Measurements from ENCODE around the gene SKOR1. TPM values are rescaled to one million over a fixed set of nuclear protein-coding genes. Genes with fewer than 3 reads are reported as not detected.

The SKOR1 gene
- total RNA-seq, 1 donor from 2014 or later = under 0.01 TPM

- TF ChIP-seq CTCF (IDR thresholded peaks at IDR 0.05; ENCODE audit: insufficient read depth, low read length, severe bottlenecking) = no peak
- DNase-seq (ENCODE audit: low read depth) (no peak), FAIRE-seq (no peak)
- H3K4me3 ChIP-seq (ENCODE audit: low read depth, low read length) = no peak overlapping the region
- peaks cover 80% of the 10 kb centered on the region for H3K27me3 ChIP-seq (ENCODE audit: control insufficient read depth, insufficient read depth, low read length)
- no peaks in the 10 kb centered on the region for H3K36me3 ChIP-seq (ENCODE audit: control insufficient read depth, insufficient read depth, low read length)
Measured at GRCh38 chr15:67823314-67824196, 1.8 kb upstream of the SKOR1 start.

- Histone ChIP-seq H3K4me3 (ENCODE audit: low read depth, low read length) (no peak overlapping the region), H3K27me3 (ENCODE audit: control insufficient read depth, insufficient read depth, low read length) (peaks cover 81% of the 10 kb centered on the region), H3K36me3 (ENCODE audit: control insufficient read depth, insufficient read depth, low read length) (no peaks in the 10 kb centered on the region)
- FAIRE-seq (no peak), DNase-seq (ENCODE audit: low read depth) (no peak)
- TF ChIP-seq CTCF (IDR thresholded peaks at IDR 0.05; ENCODE audit: insufficient read depth, low read length, severe bottlenecking) = no peak
Measured at GRCh38 chr15:67824197-67824968, 926 bp upstream of the SKOR1 start.

- FAIRE-seq = no peak
- no peaks in the 10 kb centered on the region for H3K36me3 ChIP-seq (ENCODE audit: control insufficient read depth, insufficient read depth, low read length)
- H3K4me3 ChIP-seq (ENCODE audit: low read depth, low read length) = no peak overlapping the region
- DNase-seq (ENCODE audit: low read depth) = no peak
- H3K27me3 ChIP-seq (ENCODE audit: control insufficient read depth, insufficient read depth, low read length) = peaks cover 75% of the 10 kb centered on the region
- TF ChIP-seq CTCF (IDR thresholded peaks at IDR 0.05; ENCODE audit: insufficient read depth, low read length, severe bottlenecking) = no peak
Measured at GRCh38 chr15:67825881-67826716, 790 bp downstream of the SKOR1 start.

GRCh38 chr15:67826717-67827561, 1.6 kb downstream of the SKOR1 start:
- DNase-seq (ENCODE audit: low read depth) (no peak), FAIRE-seq (no peak)
- no peaks in the 10 kb centered on the region for H3K36me3 ChIP-seq (ENCODE audit: control insufficient read depth, insufficient read depth, low read length)
- H3K27me3 ChIP-seq (ENCODE audit: control insufficient read depth, insufficient read depth, low read length) = peaks cover 72% of the 10 kb centered on the region
- TF ChIP-seq CTCF (IDR thresholded peaks at IDR 0.05; ENCODE audit: insufficient read depth, low read length, severe bottlenecking) = no peak
- H3K4me3 ChIP-seq (ENCODE audit: low read depth, low read length) = no peak overlapping the region
